ENCODE data around the gene COPZ2.

Gene COPZ2

DNA sequence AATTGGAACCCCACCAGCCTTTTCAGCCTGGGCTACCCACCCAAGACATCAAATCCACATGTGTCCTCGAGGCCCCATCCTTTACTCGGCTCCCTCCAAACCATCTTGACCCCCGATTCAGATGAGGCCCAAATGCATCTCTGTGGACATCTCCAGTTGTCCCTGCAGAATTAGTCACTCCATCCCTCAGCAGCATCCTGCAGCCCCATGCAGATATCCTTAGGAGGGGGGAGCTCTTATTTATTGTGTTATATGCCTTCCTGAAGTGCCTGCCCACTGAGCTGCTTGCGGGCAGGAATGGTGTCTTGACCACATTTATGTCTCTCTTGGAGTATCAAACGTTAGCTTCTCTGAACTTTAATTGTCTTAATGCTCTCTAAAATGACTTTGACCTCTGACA is 51.1 kb downstream of the COPZ2 start:
- DNase-seq (ENCODE audit: low spot score): no peak

DNA sequence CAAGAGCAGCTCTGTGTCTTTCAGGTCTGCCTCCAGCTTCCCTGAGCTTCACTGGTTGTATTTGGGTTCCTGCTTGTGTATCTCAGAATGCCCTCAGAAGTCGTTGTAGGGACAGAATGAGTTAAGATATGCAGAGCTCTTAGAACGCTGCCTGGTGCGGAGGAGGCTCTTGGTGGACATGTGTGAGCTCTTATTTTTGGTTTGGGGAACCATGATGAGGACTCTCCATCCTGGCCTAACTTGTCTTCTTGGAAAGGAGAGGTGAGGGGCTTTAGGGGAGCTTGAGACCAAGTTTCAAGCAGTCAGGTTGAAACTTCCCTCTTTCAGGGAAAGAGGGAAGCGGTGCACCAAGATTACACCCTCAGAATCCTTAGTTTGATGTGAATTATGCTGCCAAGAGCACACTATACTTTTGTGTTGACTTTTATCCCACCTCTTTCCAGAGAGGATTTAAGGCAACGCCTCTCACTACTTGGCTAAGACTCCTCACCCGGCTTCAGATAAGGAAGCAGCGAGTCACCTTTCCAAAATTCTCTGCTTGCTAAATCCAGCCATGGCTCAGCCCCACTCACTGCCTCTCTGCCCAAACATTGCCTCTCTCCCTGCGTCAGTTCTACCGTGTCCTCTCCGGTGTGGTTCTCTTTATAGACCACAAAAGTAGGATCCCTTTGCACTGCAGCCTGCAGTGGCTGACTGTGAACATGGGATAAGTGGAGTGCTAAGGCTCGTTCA is 53.9 kb downstream of the COPZ2 start:
- DNase-seq (ENCODE audit: low spot score): no peak

DNA sequence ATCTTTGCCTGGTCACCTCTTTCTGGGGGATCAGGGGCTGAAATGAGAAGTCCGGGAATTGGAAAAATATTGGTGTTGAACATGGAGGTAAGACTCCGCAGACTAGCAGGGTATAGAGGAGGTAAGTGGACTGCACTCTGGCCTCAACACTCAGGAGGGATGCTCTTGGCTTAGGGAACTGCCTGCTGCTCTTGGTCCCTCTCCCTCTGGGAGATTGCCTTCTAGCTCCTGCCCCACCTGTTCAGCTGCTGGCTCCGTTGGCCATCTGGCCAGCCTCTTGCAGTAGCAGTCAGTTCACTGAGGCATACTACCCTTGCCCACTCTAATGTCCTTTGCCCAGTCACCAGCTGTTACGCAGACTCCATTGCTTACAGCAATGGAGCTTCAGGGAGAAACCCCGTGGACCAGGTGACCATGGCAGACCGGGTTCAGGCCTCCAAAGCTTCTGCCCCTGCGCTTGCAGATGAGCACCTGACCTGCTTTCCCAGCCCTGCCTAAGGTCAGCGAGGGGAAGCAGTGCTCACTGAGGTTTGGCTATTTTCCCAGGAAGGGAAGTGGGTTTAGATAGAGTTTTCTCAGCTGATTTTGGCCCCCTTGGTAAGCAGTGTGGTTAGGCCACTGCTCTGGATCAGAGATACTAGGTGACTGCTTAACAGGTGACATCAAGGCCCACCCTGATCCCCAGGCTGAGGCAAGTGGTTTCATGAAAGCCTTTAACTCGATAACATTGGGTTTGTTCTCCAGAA is 54.8 kb downstream of the COPZ2 start:
- no peak for DNase-seq (ENCODE audit: low spot score)

DNA sequence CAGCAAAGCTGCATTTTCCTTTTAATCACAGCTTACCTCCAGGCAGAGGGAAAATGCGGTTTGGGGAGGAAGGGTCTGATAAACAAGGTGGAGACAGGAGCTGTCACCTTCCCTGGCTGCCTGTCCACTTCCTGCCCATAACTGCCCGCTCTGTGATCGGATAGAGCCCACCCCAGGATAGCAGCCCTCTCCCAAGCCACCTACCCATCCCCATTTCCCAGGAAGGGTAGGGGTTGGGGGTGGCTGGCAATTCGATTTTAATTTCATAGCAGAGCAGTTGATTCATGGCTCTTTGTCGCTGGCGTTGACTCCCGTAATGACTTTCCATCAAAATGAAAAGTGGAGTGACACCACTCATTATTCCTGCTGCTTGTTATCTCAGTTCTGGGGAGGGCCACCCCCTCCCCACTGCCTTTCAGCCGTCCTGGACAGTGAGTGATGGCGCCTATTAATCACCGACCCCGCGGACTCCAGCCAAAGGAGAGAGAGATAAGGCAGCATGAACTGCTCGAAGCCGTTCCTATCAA is 55.4 kb downstream of the COPZ2 start:
- DNase-seq (ENCODE audit: low spot score): no peak

DNA sequence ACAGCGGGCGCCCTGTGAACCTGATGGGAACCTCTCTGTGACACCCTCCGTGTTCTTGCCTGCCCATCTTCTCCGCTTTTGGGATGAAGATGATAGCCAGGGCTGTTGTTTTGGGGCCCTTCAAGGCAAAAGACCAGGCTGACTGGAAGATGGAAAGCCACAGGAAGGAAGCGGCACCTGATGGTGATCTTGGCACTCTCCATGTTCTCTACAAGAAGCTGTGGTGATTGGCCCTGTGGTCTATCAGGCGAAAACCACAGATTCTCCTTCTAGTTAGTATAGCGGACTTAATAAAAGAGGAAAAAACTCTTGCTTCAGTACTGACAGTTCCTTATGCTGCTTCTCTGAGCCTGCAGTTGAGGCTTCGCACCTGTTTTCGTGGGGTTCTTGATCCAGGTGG is 56.1 kb downstream of the COPZ2 start:
- DNase-seq (ENCODE audit: low spot score): no peak

DNA sequence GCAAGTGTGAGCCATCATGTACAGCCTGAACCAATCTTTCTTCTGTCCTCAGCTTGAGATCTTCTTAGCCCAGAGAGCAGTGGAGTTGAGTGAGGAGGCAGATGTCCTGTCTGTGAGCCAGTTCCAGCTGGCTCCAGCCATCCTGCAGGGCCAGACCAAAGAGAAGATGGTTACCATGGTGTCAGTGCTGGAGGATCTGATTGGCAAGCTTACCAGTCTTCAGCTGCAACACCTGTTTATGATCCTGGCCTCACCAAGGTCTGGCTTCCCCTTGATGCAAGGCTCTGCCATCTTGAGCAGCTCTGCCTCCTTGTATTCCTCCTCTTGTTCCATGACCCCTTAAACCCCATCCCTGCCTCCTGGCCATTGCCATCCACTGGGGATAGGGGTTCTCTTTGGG is 57.1 kb downstream of the COPZ2 start:
- DNase-seq (ENCODE audit: low spot score): no peak

DNA sequence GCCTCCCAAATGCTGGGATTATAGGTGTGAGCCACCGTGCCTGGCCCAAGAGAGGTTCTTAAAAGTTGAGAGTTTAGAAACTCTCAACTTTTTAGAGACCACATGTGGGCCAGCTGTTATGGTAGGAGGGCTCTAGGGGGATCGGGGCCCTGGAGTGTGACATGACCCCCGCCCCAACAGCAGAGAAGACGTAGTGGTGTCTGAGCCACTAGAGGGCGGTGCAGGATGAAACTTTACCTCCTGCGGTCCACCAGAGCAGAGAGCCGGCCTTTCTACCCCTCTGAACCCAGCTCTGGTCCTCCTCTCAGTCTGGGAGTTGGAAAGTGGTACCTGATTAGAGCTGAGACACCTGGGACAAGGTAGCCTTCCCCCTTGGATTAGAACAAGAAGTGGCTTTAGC is 59.3 kb downstream of the COPZ2 start:
- peak; percentile 76 for DNase-seq (ENCODE audit: low spot score)
